H1 (cell line): ENCODE data around the gene SPATS2. TPM values are rescaled to one million over a fixed set of nuclear protein-coding genes. Genes with fewer than 3 reads are reported as not detected.

Experiments used
- CTCF ChIA-PET: fragments of 300-600 bp; sonication (Branson Sonifier 250); formaldehyde crosslinking; loops from one replicate; lab custom pipeline; 2021; ENCODE audit not compliant: partially characterized antibody; lab: Charles Lee
- POLR2A ChIA-PET: fragments of 300-600 bp; sonication (Branson Sonifier 250); formaldehyde crosslinking; loops from one replicate; lab custom pipeline; 2021; ENCODE audit warnings: inconsistent platforms; ENCODE audit not compliant: partially characterized antibody; lab: Charles Lee
- DNase-seq, 2 experiments: peaks; one replicate each; pipeline versions ENCODE4 v3.0.0 to v3.0.0-alpha.2; 2010 to 2022; ENCODE audit warnings: low spot score in 2 of 2, low read depth in 1 of 2, mixed read lengths in 1 of 2
- FAIRE-seq: peaks from 2 replicates; lab custom pipeline; 2011; peaks lifted over from hg19 to GRCh38; lab: Jason Lieb, UNC
- H2AFZ ChIP-seq: 2 replicates; pipeline ENCODE4 v1.8.1; 2012; ENCODE audit warnings: low read length, inconsistent platforms
- H2AK5ac ChIP-seq: 2 replicates; pipeline ENCODE4 v1.6.1; 2013; ENCODE audit warnings: low read depth, low read length
- H2BK120ac ChIP-seq: replicated peaks from 2 replicates; pipeline ENCODE3; 2013; ENCODE audit warnings: low read depth, low read length, inconsistent platforms
- H2BK12ac ChIP-seq: 2 replicates; pipeline ENCODE4 v1.6.1; 2013; ENCODE audit warnings: low read depth, low read length
- H2BK15ac ChIP-seq: 2 replicates; pipeline ENCODE4 v1.6.1; 2013; ENCODE audit warnings: low read length
- H2BK20ac ChIP-seq: 2 replicates; pipeline ENCODE4 v1.6.1; 2013; ENCODE audit warnings: low read length
- H2BK5ac ChIP-seq: 2 replicates; pipeline ENCODE4 v1.6.1; 2013; ENCODE audit warnings: low read depth, low read length
- H3K14ac ChIP-seq: 2 replicates; pipeline ENCODE4 v1.6.1; 2013; ENCODE audit warnings: inconsistent platforms; ENCODE audit not compliant: insufficient read length
- H3K18ac ChIP-seq: 2 replicates; pipeline ENCODE4 v1.6.1; 2013; ENCODE audit warnings: low read length; ENCODE audit errors: extremely low read depth
- H3K23ac ChIP-seq: 2 replicates; pipeline ENCODE4 v1.6.1; 2013; ENCODE audit warnings: inconsistent platforms; ENCODE audit not compliant: insufficient read length
- H3K23me2 ChIP-seq: 2 replicates; pipeline ENCODE4 v1.6.1; 2013; ENCODE audit warnings: low read depth, low read length
- H3K27ac ChIP-seq: 2 replicates; pipeline ENCODE4 v1.6.1; 2011; ENCODE audit warnings: low read depth, low read length, inconsistent platforms
- H3K27me3 ChIP-seq, 4 experiments: replicated peaks in 1 of 4; 1 replicate in 1 of 4; 2 replicates in 3 of 4; pipeline versions ENCODE4 v1.6.1 to v1.8.1; 2011 to 2013; ENCODE audit warnings: low read length in 3 of 4, mild to moderate bottlenecking in 3 of 4, inconsistent platforms in 2 of 4, mixed read lengths in 2 of 4, moderate library complexity in 1 of 4; ENCODE audit not compliant: control insufficient read depth in 3 of 4, insufficient read depth in 3 of 4; ENCODE audit errors: extremely low read depth in 1 of 4
- H3K36me3 ChIP-seq, 4 experiments: 2 replicates each; pipeline versions ENCODE4 v1.6.1 to v1.8.1; 2011 to 2013; ENCODE audit warnings: mild to moderate bottlenecking in 4 of 4, low read length in 3 of 4, moderate library complexity in 2 of 4, control low read depth in 1 of 4, inconsistent platforms in 1 of 4; ENCODE audit not compliant: insufficient read depth in 4 of 4, control insufficient read depth in 2 of 4
- H3K4ac ChIP-seq: replicated peaks from 2 replicates; pipeline ENCODE3; 2013; ENCODE audit warnings: low read length, low read depth, mixed read lengths, inconsistent platforms; ENCODE audit not compliant: insufficient read length
- H3K4me1 ChIP-seq, 4 experiments: replicated peaks in 1 of 4; 1 replicate in 1 of 4; 2 replicates in 3 of 4; pipeline versions ENCODE4 v1.6.1 to v1.8.1; 2011 to 2013; ENCODE audit warnings: low read length in 3 of 4, inconsistent platforms in 2 of 4, mixed read lengths in 1 of 4; ENCODE audit not compliant: insufficient read depth in 4 of 4, control insufficient read depth in 3 of 4
- H3K4me2 ChIP-seq, 2 experiments: 2 replicates each; pipeline versions ENCODE4 v1.6.1 to v1.8.1; 2011 to 2013; ENCODE audit warnings: low read depth in 2 of 2, low read length in 2 of 2, control low read depth in 1 of 2, inconsistent platforms in 1 of 2, mild to moderate bottlenecking in 1 of 2; ENCODE audit not compliant: insufficient read depth in 1 of 2
- H3K4me3 ChIP-seq, 4 experiments: fragments of 200-600, 300-600 bp in 1 of 4; sonication (generic), shearing (Covaris generic), sonication (Bioruptor Twin) in 1 of 4; 2 replicates each; pipeline versions ENCODE4 v1.5.1 to v1.8.1; 2011 to 2016; ENCODE audit warnings: low read length in 4 of 4, low read depth in 3 of 4, control low read depth in 2 of 4, inconsistent platforms in 2 of 4, mild to moderate bottlenecking in 2 of 4, mixed read lengths in 1 of 4, moderate library complexity in 1 of 4; ENCODE audit not compliant: insufficient read depth in 2 of 4; ENCODE audit errors: extremely low read depth in 1 of 4
- H3K56ac ChIP-seq: replicated peaks from 2 replicates; pipeline ENCODE3; 2013; ENCODE audit warnings: low read depth, mild to moderate bottlenecking, mixed read lengths, low read length, inconsistent platforms; ENCODE audit not compliant: insufficient read length
- H3K79me1 ChIP-seq: 2 replicates; pipeline ENCODE4 v1.6.1; 2013; ENCODE audit warnings: low read depth, low read length, control low read depth
- H3K79me2 ChIP-seq, 2 experiments: 2 replicates each; pipeline versions ENCODE4 v1.6.1 to v1.8.1; 2012 to 2013; ENCODE audit warnings: low read length in 2 of 2, mild to moderate bottlenecking in 2 of 2, inconsistent platforms in 1 of 2; ENCODE audit not compliant: insufficient read depth in 2 of 2, control insufficient read depth in 1 of 2
- H3K9ac ChIP-seq, 4 experiments: replicated peaks in 1 of 4; 1 replicate in 1 of 4; 2 replicates in 3 of 4; pipeline versions ENCODE4 v1.6.1 to v1.8.1; 2011 to 2013; ENCODE audit warnings: low read depth in 3 of 4, low read length in 3 of 4, control low read depth in 2 of 4, mild to moderate bottlenecking in 2 of 4, moderate library complexity in 2 of 4, inconsistent platforms in 1 of 4; ENCODE audit errors: extremely low read depth in 1 of 4
- H3K9me3 ChIP-seq, 2 experiments: 2 replicates each; pipeline versions ENCODE4 v1.6.1 to v1.8.1; 2012 to 2013; ENCODE audit warnings: mild to moderate bottlenecking in 2 of 2, moderate library complexity in 2 of 2, control low read depth in 1 of 2, inconsistent platforms in 1 of 2, low read depth in 1 of 2, low read length in 1 of 2, mixed read lengths in 1 of 2; ENCODE audit not compliant: insufficient read depth in 2 of 2
- H4K20me1 ChIP-seq, 2 experiments: replicated peaks in 1 of 2; 2 replicates each; pipeline versions ENCODE3 to v1.8.1; 2011 to 2013; ENCODE audit warnings: inconsistent platforms in 2 of 2, low read length in 2 of 2, mild to moderate bottlenecking in 1 of 2; ENCODE audit not compliant: insufficient read depth in 2 of 2, control insufficient read depth in 1 of 2
- H4K5ac ChIP-seq: 2 replicates; pipeline ENCODE4 v1.6.1; 2013; ENCODE audit warnings: low read length, low read depth, mixed read lengths, inconsistent platforms; ENCODE audit not compliant: insufficient read length
- H4K8ac ChIP-seq: 2 replicates; pipeline ENCODE4 v1.8.0; 2013; ENCODE audit warnings: mild to moderate bottlenecking, moderate library complexity, low read length, inconsistent platforms; ENCODE audit not compliant: insufficient read depth; ENCODE audit errors: extremely low read depth
- H4K91ac ChIP-seq: replicated peaks from 2 replicates; pipeline ENCODE3; 2013; ENCODE audit warnings: low read length, mixed read lengths, inconsistent platforms; ENCODE audit not compliant: insufficient read length
- EP300 ChIP-seq, 2 experiments: IDR thresholded peaks; 1 replicate in 1 of 2; 2 replicates in 1 of 2; pipeline ENCODE4 v1.6.1; 2011 to 2012; ENCODE audit warnings: low read depth in 2 of 2, low read length in 2 of 2, mild to moderate bottlenecking in 2 of 2, borderline replicate concordance in 1 of 2, inconsistent platforms in 1 of 2, moderate library complexity in 1 of 2
- FOSL1 ChIP-seq: IDR thresholded peaks from 2 replicates; pipeline ENCODE4 v1.6.1; 2011; ENCODE audit warnings: mild to moderate bottlenecking, low read depth, low read length, moderate library complexity; ENCODE audit not compliant: insufficient read depth
- RAD21 ChIP-seq, 2 experiments: IDR thresholded peaks in 1 of 2; conservative IDR thresholded peaks in 1 of 2; 2 replicates each; pipeline ENCODE4 v1.6.1; 2011; ENCODE audit warnings: low read depth in 2 of 2, low read length in 2 of 2, improper control_type of control experiment in 1 of 2, inconsistent platforms in 1 of 2, mild to moderate bottlenecking in 1 of 2, moderate library complexity in 1 of 2
- SIRT6 ChIP-seq: IDR thresholded peaks from one replicate; pipeline ENCODE4 v1.7.1; 2012; ENCODE audit warnings: low read length, inconsistent platforms
- SRF ChIP-seq: IDR thresholded peaks from 2 replicates; pipeline ENCODE4 v1.6.1; 2011; ENCODE audit warnings: mild to moderate bottlenecking, low read depth, low read length, moderate library complexity
- SUZ12 ChIP-seq: fragments of 200-600 bp; sonication (generic); IDR thresholded peaks from 2 replicates; pipeline ENCODE4 v1.6.1; 2012; ENCODE audit warnings: mild to moderate bottlenecking, inconsistent platforms, low read length, moderate library complexity, mixed read lengths
- TBP ChIP-seq: IDR thresholded peaks from 2 replicates; pipeline ENCODE4 v1.6.1; 2011; ENCODE audit warnings: low read depth, low read length, improper control_type of control experiment
- WGBS, 2 experiments: shearing (Covaris generic) in 1 of 2; methylation state at CpG; one replicate each; pipeline versions ENCODE4 v1.1.6 to v1.1.7; 2013 to 2015; ENCODE audit warnings: low lambda C conversion rate in 2 of 2, mixed read lengths in 2 of 2, inconsistent platforms in 1 of 2, low coverage in 1 of 2, missing lambda C conversion rate in 1 of 2; ENCODE audit not compliant: insufficient replicate concordance in 2 of 2, insufficient coverage in 1 of 2, insufficient read length in 1 of 2; ENCODE audit errors: extremely low coverage in 1 of 2, missing lambda C conversion rate in 1 of 2; 5-methylcytosine and 5-hydroxymethylcytosine counted together
- polyA plus RNA-seq, 7 experiments: library from polyadenylated mRNA; depleted of rRNA in 3 of 7; stranded (reverse) in 5 of 7; unstranded in 2 of 7; fragments of >200 nt in 5 of 7; fragments of 200-250 nt in 2 of 7; gene quantifications; 1 replicate in 5 of 7; 2 replicates in 1 of 7; 4 replicates in 1 of 7; pipeline versions ENCODE4 v1.2.1 to v1.2.3, GENCODE V29; 2011 to 2013; ENCODE audit warnings: missing spikeins in 2 of 7, mixed read lengths in 2 of 7
- total RNA-seq: library from RNA; stranded (reverse); fragmentation: NEBNext Ultra II Directional; extraction: Animal tissue kit (Norgen Biotek cat#: 25700); gene quantifications from 2 replicates; pipeline ENCODE4 v1.2.1, GENCODE V29; 2021
- TF ChIP-seq, protein P1 (sequence below): IDR thresholded peaks from 2 replicates; pipeline ENCODE4 v1.6.1; 2012; ENCODE audit warnings: inconsistent platforms

Gene SPATS2
- total and polyA plus RNA-seq, 2 of the 8 experiments (the other 6 are each of a cell fraction or from before 2014, with no cell fraction given) = 19.2 to 24.5 TPM

DNA sequence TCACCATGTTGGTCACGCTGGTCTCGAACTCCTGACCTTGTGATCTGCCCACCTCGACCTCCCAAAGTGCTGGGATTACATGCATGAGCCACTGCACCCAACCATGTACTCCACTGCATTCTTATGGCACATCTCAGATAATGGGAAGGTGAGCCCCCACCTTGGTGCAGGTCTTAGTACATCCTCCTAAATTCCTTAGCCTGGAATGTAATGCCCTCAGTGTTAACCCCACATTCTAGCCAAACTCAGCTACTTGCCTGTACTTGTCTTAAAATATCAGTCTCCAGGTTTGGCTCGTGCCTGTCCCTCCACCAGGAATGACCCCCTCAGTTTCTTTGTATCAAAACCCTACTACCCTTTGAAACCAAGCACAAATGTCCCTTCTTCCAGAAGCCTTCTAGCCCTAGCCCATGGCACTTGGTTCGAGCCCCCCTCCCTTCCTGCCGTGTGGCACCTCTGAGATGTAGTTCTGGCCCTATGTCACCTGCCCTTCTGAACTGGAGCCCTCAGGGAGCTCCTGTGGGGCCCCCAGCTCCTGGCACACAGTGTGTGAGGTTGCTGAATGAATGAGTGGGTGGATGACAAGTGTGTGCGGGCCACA is 179.9 kb downstream of the SPATS2 start:
- TF ChIP-seq EP300 (IDR thresholded peaks at IDR 0.05; ENCODE audit: borderline replicate concordance in 1 of 2, low read depth in 2 of 2, low read length in 2 of 2) (no peak), SIRT6 (no peak), SRF (no peak), TBP (no peak), RAD21 (IDR thresholded peaks at IDR 0.05 in 1 of 2, conservative IDR thresholded peaks at IDR 0.05 in 1 of 2; ENCODE audit: low read depth in 2 of 2, low read length in 2 of 2) (no peak), FOSL1 (no peak), SUZ12 (no peak)
- TF ChIP-seq, protein P1, sequence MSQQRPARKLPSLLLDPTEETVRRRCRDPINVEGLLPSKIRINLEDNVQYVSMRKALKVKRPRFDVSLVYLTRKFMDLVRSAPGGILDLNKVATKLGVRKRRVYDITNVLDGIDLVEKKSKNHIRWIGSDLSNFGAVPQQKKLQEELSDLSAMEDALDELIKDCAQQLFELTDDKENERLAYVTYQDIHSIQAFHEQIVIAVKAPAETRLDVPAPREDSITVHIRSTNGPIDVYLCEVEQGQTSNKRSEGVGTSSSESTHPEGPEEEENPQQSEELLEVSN = no peak
- POLR2A ChIA-PET = interaction anchor here (0.9 kb wide), 1 partner anchor 14 kb away, joined by 3 read pairs; no protein-coding TSS in a partner anchor
- Histone ChIP-seq H4K8ac (no peak overlapping the region), H3K4me1 (peaks cover 0 to 26% (median 18%) of the 10 kb centered on the region in 4 experiments; a peak in 6 of 7 replicates), H4K91ac (no peak overlapping the region), H3K27me3 (peaks cover 22 to 90% (median 79%) of the 10 kb centered on the region in 4 experiments), H3K4ac (no peak overlapping the region), H2BK20ac (no peak overlapping the region), H3K27ac (no peak overlapping the region), H3K9ac (no peak overlapping the region), H2BK5ac (no peak overlapping the region), H4K20me1 (peaks cover 3 to 7% of the 10 kb centered on the region in 2 experiments), H2AFZ (no peak overlapping the region), H3K23ac (no peak overlapping the region), H3K18ac (no peak overlapping the region), H3K23me2 (peaks cover 14% of the 10 kb centered on the region; the same call in 1 of the 2 replicates), H3K79me2 (no peaks in the 10 kb centered on the region), H3K4me3 (no peak overlapping the region), H3K79me1 (no peaks in the 10 kb centered on the region), H3K36me3 (no peaks in the 10 kb centered on the region), H3K56ac (no peak overlapping the region), H3K4me2 (no peak overlapping the region), H2BK12ac (no peak overlapping the region), H2AK5ac (no peak overlapping the region), H2BK120ac (no peak overlapping the region), H2BK15ac (no peak overlapping the region), H3K9me3 (no peaks in the 10 kb centered on the region), H3K14ac (no peak overlapping the region), H4K5ac (no peak overlapping the region)
- WGBS, 2 experiments = 80% methylated on average over 7 of the region's 7 CpGs; no CpG with 5 or more reads in 1 of the 2 experiments
- FAIRE-seq = no peak
- CTCF ChIA-PET = interaction anchor here (0.6 to 3.8 kb wide), 12 partner anchors 8 to 323 kb away, joined by 3 to 17 read pairs (median 4); no protein-coding TSS in a partner anchor
- DNase-seq = no peak
